Hepatic stellate cell (primary cell): ENCODE results near the gene B4GALT6.

Source experiments
- DNase-seq: peaks from one replicate; pipeline ENCODE4 v3.0.0; 2011; ENCODE audit warnings: low spot score

B4GALT6 gene

GRCh38 chr18:31632356-31632755, 52.0 kb downstream of the B4GALT6 start:
- DNase-seq, result no peak

GRCh38 chr18:31631526-31631925, 52.9 kb downstream of the B4GALT6 start:
- DNase-seq, result no peak

DNA sequence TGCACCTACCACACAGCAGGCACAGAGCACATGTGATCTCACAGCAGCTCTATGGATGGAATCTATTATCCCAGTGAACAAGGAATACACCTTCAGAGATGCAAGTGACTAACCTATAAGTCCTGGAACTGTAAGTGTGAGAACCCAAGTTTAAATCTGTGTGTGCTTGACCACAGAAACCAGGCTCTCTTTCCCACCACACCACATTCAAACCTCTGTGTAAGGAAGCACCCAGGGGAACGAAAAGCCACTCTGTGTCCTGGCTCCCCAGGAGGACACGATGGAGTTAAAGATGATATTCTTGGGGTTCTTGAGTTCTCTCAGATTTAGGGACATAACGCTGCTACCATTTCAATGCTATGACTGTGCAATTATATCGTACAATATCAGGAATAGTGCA, 53.8 kb downstream of the B4GALT6 start:
- DNase-seq, result no peak

- DNase-seq, result no peak
These were observed 58.0 kb downstream of the B4GALT6 start for GRCh38 chr18:31626409-31626808.

DNA sequence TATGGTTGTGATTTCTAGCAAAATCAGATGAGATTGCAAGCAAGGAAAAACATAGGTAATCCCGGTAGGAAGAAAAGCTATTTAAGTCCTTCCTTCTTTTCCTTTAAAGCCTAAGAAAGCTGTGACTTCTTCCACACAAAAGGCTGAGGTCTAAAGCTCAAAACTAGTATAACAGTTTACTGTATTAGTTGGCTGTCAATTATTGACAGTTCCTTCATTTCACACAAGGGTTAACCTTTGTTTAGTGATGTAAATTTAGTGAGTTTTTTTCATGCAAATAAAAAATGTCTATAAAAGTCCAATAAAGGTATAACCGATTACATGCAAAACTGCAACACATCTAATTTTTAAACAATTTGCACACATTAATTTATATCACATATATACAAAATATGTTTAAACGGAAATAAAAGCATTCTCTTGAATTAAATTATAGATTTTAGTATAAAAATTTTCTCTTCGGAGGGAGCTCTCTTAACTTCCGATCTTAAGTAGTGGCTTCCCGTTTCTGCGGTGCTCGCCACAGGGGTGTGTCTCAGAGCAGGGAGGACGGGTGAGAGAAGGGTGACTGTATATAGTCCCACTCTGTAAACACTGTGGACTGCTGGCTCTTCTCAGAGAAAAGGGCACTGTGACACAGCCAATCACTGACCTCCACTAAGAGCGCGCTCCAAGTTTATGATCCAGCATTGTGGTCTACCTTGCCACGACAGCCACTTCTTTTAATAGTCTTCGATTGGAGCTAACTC, 59.3 kb downstream of the B4GALT6 start:
- no peak for DNase-seq

- no peak for DNase-seq
These were observed 65.1 kb downstream of the B4GALT6 start for GRCh38 chr18:31619291-31619690.

DNA sequence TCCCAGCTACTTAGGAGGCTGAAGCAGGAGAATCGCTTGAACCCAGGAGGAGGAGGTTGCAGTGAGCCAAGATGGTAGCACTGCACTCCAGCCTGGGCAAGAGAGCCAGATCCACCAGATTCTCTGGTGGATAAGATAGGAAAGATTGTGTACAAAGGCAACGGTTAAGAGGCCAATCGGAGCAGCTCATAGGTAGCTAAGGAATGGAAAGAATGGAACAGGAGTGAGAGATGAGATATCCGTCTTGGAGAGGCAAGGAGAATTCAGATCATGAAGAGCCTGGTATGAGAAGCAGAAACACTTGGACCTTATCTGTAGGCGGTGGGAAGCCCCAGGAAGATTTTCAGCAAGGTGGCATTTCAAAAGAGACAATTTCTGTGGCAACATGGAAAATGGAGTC, 65.6 kb downstream of the B4GALT6 start:
- no peak for DNase-seq

GRCh38 chr18:31617031-31617717, 67.2 kb downstream of the B4GALT6 start:
- DNase-seq, result no peak

DNA sequence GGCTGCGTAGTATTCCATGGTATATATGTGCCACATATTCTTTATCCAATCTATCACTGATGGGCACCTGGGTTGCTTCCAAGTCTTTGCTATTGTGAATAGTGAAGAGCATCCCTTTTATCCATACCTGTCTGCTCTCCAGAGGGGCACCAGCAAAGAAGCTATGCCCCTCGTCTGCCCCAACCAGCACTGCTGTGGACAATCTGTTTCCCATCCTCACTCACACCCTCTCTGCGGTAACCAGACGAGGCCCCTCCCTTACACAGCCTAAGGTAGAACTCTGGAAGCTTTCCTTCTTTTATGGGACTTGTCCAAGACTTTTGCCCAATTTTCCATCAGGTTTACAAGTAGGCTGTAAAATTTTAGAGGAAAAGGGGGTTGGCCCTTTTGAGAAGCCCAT, 67.8 kb downstream of the B4GALT6 start:
- DNase-seq, result no peak

DNA sequence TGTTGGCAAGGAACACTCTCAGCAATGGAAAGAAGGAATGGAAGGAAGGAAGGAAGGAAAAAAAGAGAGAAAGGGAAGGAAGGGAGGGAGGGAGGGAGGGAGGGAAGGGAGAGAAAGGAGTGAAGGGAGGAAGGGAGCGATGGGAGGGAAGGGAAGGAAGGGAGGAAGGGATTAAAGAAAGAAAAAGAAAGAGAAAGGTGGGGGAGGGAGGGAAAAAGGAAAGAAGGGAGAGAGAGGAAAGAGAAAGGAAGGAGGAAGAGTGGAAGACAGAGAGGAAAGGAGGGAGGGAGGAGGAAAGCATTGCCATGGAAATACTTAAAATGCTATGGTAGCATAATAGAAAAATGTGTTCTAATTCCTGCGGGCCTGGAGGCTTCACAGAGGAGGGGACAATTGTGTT, 70.3 kb downstream of the B4GALT6 start:
- DNase-seq, result no peak

- no peak for DNase-seq
These were observed 72.3 kb downstream of the B4GALT6 start for GRCh38 chr18:31612124-31612523.

DNA sequence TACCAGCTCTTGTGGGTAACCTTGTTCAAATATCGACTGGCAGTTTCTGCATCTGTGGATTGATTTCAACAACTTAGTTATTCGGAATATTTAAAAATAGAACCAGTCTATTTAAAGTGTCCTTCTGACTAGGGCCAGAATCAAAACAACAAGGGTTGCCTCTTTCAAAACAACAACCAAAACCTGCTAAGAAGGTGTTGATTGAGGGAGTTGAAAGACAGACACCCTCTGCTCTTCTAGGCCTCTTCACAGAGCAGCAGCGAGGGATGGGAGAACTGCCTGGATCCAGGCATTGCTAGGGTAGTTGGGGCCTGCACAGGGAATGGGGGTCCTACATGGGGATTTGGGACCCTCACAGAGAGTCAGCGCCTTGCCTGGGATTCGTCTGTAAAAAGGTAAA, 72.9 kb downstream of the B4GALT6 start:
- no peak for DNase-seq

GRCh38 chr18:31610286-31611205, 73.8 kb downstream of the B4GALT6 start:
- no peak for DNase-seq

GRCh38 chr18:31609886-31610285, 74.5 kb downstream of the B4GALT6 start:
- DNase-seq, result no peak

DNA sequence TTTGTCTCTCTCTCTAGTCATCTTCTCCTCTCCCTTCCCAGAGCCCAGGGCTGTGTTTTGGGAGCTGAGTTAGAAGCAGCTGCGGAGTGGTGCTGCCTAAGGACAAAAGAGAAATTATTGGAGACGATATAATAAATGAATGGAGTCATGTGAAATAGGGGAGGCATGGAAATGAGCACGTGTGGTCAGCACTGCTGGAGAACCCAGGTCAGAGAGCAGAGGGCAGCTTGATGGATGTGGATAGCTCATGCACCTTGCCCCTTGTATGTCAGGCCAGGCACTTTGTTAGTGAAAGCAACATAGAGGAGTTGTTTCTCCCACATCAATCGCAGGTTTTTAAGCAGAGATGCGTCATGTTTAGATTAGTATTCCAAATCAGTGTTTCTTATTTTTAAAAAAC, 77.0 kb downstream of the B4GALT6 start:
- no peak for DNase-seq

DNA sequence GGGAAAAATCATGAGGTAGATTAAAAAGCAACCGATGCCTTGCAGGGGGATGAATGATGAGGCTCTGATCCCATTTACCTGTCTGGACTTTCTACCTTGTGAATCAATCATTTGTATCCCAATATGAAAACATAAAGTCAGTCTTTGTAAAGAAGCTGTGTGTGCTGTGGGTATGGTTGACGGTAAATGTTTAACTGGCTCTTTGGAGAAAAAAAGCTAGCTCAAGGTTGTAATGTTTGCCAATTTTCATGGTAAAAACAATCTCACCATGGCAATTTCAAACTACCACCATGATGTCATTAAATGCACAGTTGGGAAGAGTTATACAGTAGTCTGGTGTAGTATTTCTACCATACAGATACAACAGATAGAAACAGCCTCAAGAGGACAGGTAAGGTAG, 78.1 kb downstream of the B4GALT6 start:
- no peak for DNase-seq

GRCh38 chr18:31603315-31603714, 81.1 kb downstream of the B4GALT6 start:
- no peak for DNase-seq

DNA sequence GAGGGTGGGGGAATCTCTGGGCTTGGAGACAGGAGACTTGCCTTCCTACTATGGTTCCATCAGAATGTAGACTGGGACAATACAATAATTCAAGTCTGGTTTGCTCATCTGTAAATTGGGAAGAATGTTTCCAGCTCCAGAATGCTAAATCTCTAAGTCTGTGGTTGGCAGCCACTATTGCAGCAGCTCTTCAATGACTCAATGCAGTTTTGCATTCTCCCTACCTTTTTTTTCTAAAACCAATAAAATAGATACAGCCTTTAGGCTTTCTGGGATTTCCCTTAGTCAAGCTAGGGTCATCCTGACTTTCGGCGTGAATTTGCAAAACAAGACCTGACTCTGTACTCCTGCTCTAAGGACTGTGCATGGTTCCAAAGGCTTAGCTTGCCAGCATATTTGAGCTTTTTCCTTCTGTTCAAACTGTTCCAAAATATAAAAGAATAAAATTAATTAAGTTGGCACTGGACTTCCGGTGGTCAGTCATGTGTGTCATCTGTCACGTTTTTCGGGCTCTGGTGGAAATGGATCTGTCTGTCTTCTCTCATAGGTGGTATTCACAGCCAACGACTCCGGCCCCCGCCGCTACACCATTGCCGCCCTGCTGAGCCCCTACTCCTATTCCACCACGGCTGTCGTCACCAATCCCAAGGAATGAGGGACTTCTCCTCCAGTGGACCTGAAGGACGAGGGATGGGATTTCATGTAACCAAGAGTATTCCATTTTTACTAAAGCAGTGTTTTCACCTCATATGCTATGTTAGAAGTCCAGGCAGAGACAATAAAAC, 86.2 kb downstream of the B4GALT6 start:
- no peak for DNase-seq

- no peak for DNase-seq
These were observed 88.1 kb downstream of the B4GALT6 start for GRCh38 chr18:31596081-31596872.

DNA sequence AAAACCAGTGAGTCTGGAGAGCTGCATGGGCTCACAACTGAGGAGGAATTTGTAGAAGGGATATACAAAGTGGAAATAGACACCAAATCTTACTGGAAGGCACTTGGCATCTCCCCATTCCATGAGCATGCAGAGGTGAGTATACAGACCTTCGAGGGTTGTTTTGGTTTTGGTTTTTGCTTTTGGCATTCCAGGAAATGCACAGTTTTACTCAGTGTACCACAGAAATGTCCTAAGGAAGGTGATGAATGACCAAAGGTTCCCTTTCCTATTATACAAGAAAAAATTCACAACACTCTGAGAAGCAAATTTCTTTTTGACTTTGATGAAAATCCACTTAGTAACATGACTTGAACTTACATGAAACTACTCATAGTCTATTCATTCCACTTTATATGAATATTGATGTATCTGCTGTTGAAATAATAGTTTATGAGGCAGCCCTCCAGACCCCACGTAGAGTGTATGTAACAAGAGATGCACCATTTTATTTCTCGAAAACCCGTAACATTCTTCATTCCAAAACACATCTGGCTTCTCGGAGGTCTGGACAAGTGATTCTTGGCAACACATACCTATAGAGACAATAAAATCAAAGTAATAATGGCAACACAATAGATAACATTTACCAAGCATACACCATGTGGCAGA, 89.1 kb downstream of the B4GALT6 start:
- DNase-seq, result no peak
